HL-60 (cell line): ENCODE measurements around the gene PTPRF.

ENCODE experiments used
- DNase-seq, 2 experiments: peaks; one replicate each; pipeline ENCODE4 v3.0.0-alpha.2; 2010 to 2020; ENCODE audit warnings: low read depth in 1 of 2, low spot score in 1 of 2
- H3K27ac ChIP-seq: fragments of 250-450 bp; sonication (Bioruptor Pico); replicated peaks from 2 replicates; pipeline ENCODE4 v1.5.1; 2020; ENCODE audit warnings: mild to moderate bottlenecking, moderate library complexity
- H3K27me3 ChIP-seq: fragments of 250-450 bp; sonication (Bioruptor Pico); 2 replicates; pipeline ENCODE4 v1.5.1; 2021; ENCODE audit warnings: mild to moderate bottlenecking, moderate library complexity; ENCODE audit not compliant: insufficient read depth, poor library complexity, severe bottlenecking
- H3K4me3 ChIP-seq: replicated peaks from 2 replicates; pipeline ENCODE4 v1.5.1; 2011; ENCODE audit warnings: mild to moderate bottlenecking, control low read depth, low read length; ENCODE audit not compliant: insufficient read depth
- CTCF ChIP-seq: IDR thresholded peaks from one replicate; pipeline ENCODE4 v1.5.1; 2011; ENCODE audit warnings: low read length, control low read depth, inconsistent platforms; ENCODE audit not compliant: insufficient read depth
- GABPA ChIP-seq: IDR thresholded peaks from 2 replicates; pipeline ENCODE4 v1.6.1; 2012; ENCODE audit warnings: low read depth
- POLR2AphosphoS5 ChIP-seq: IDR thresholded peaks from 2 replicates; pipeline ENCODE4 v1.6.1; 2012; ENCODE audit warnings: low read depth
- REST ChIP-seq: IDR thresholded peaks from 2 replicates; pipeline ENCODE4 v1.6.1; 2012; ENCODE audit warnings: low read depth; ENCODE audit not compliant: insufficient replicate concordance
- SPI1 ChIP-seq: IDR thresholded peaks from 2 replicates; pipeline ENCODE4 v1.6.1; 2012; ENCODE audit warnings: low read depth, mild to moderate bottlenecking, borderline replicate concordance

The PTPRF gene

GRCh38 chr1:43491061-43491460 is 39.6 kb upstream of the PTPRF start:
- no peak for DNase-seq
- Histone ChIP-seq H3K27ac (no peak overlapping the region), H3K27me3 (peaks cover 2% of the 10 kb centered on the region), H3K4me3 (no peak overlapping the region)
- TF ChIP-seq REST (no peak), GABPA (no peak), SPI1 (no peak), POLR2AphosphoS5 (no peak), CTCF (no peak)

- Histone ChIP-seq H3K4me3 (no peak overlapping the region), H3K27me3 (peaks cover 2% of the 10 kb centered on the region), H3K27ac (no peak overlapping the region)
- DNase-seq = no peak
- TF ChIP-seq GABPA (no peak), SPI1 (no peak), POLR2AphosphoS5 (no peak), REST (no peak)
Measured at GRCh38 chr1:43492826-43493225, 37.9 kb upstream of the PTPRF start.

GRCh38 chr1:43493661-43494450 is 36.8 kb upstream of the PTPRF start:
- Histone ChIP-seq H3K27me3 (peaks cover 2% of the 10 kb centered on the region), H3K4me3 (no peak overlapping the region), H3K27ac (no peak overlapping the region)
- TF ChIP-seq REST (no peak), SPI1 (no peak), POLR2AphosphoS5 (no peak)
- DNase-seq = no peak

- H3K27ac ChIP-seq = no peak overlapping the region
- no peak for TF ChIP-seq CTCF
- no peak for TF ChIP-seq GABPA
- TF ChIP-seq REST = no peak
- TF ChIP-seq SPI1 = no peak
- no peak for TF ChIP-seq POLR2AphosphoS5
- H3K4me3 ChIP-seq = no peak overlapping the region
- peaks cover 2% of the 10 kb centered on the region for H3K27me3 ChIP-seq
- no peak for DNase-seq
Measured at GRCh38 chr1:43495204-43495603, 35.5 kb upstream of the PTPRF start.
